AG20443 (cell line): ENCODE data around the gene MEGF11.

Source experiments
- DNase-seq: peaks from one replicate; pipeline ENCODE4 v3.0.0; 2012; ENCODE audit warnings: low spot score, mixed read lengths

MEGF11 gene

DNA sequence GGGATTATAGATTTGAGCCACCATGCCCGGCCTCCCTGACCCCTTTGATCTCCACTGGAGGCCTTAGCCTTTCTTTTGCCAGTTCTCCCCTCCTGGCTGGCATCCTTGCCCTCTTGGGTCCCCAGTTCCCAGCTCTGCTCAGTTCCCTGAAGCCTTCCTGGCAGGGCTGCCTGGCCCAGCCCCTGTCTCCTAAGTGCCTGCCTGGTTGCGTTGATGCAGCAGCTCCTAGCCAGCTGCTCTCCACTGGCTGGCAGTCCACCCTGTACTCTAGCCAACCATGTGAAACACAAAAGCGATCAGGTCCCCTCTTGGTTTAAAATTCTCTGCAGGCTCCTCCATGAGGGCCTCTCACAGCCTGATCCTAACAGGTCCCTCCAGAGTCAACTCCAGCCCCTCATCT is 199.6 kb downstream of the MEGF11 start:
- no peak for DNase-seq

DNA sequence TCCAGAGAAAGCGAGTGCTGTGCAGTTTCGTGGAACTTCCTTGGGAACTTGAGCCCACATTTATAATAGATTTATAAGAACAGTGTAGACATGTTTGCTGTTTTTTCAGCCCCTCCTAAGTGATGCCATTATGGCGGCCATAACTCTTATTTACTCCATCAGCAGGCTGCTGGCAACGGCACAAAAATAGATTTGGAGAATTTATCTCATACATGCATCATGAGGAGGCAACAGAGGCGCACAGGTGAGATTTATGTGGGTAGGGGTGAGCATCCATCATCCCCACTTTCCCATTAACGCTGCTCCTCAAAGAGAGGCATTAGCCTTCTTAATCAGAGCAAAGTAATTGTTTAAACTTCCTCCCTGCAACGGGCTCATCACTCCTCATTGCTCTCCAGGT is 201.7 kb downstream of the MEGF11 start:
- DNase-seq, result no peak

DNA sequence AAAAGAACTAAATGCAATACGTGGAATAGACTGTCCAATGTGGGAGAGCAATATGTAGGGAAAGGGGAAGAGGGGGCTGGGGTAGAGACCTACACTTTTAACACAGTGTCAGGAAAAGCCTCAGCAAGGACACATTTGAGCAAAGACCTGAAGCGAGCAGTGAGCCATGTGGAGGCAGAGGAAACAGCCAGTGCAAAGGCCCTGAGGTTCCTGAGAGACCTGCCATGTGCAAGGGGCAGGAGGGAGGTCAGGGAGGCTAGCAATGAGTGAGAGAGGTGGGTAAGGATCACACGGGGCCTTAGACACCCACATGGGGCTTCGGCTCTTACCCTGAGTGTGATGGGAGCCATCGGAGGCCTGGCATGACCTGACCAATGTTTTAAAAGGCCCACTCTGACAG is 203.3 kb downstream of the MEGF11 start:
- DNase-seq, result no peak

DNA sequence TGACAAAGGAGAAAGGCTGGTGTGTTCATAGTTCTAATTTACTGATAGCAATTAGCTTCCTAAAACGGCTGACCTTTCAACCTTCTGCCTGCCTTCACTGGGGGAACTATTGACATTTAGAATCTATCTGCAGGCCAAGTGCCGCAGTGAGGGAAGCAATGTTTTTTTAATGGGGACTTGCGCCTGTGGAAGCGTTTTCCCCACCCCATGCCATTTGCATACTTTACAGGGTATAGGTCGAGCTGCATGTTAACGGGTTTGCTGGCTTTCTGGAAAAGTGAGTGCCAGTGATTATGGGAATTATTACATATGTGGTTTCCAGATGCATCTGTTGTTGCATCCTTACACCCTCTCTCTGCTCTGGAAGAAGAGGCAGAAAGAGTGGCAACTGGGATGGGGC is 204.2 kb downstream of the MEGF11 start:
- DNase-seq, result no peak

DNA sequence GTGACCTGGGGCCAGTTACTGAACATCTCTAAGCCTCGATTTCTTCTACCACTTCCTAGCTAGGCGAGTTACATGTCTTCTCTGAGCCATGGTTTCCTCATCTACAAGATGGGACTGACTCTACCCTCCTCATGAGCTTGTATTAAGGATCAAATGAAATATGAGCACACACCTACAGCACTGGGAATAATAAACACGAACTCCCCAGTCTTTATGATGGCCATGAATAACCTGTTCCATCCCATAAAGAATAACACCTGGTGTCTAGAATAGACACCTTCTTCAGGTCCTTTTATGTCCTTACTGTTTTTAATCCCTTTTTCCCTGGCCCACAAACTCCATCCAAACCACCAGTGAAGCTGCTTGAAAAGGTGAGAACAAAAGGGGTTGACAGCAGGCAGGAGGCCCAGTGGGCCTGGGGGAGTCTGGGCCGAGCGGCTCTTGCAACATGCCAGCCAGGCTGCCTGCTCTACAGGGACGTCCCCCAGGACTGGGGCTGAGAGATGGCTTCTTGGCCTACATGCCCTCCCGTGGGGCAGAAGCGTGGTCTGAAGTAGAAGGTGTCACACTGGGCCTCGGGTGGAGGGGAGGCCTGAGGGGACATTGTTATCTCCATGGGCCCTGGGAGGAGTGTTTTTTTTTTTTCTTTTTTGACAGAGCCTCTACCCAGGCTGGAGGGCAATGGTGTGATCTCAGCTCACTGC is 206.1 kb downstream of the MEGF11 start:
- no peak for DNase-seq

DNA sequence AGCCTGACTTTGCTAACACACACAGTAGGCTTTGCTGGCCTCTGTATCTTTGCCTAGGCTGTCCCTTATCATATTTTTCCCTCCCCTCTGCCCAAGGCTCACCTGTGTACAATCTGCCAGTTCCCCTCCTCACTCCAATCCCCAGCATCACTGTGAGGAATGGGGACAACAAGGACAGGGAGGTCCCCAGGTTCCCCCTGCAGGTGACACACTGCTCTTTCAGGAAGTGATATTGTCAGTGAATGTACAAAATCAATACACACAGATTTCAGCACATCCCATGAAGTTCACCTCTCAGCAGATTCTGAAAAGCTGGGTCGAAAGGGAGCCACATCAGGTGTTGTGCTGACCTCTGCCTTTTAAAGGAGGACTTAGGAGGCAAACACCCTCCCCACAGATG is 206.8 kb downstream of the MEGF11 start:
- no peak for DNase-seq

DNA sequence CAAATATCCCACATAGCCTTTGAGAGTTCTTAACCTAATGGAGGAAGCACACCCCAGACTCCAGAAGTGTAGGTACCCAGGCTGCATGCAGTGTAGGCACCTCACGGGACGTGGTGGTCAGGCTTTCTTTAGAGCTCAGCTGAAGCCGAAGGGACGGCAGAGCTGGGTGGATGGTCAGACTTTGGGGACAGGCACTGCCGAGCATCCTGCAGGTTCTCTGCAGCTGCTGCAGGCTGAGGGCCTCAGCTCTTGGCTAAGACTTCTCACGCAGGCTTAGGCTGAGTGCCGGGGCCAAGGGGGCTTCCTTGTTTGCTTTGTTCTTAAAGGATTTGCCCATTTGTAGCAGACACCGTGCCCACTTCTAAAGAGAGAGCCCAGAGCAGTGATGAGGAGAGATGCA is 207.2 kb downstream of the MEGF11 start:
- DNase-seq, result no peak

DNA sequence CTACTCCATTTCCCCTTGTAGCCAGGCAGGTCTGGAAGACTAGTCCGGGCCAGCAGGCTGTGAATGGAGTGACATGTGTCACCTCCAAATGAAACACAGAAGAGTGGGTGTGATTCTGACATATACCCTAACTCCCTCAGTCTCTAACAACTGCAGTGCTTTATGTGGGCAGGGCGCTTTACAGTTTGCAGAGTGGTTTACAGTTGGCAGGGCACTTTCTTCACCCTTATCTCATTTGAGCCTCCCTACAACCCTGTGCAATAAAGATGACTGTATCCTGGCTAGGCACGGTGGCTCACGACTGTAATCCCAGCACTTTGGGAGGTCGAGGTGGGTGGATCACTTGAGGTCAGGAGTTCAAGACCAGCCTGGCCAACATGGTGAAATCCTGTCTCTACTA is 208.0 kb downstream of the MEGF11 start:
- DNase-seq, result no peak

DNA sequence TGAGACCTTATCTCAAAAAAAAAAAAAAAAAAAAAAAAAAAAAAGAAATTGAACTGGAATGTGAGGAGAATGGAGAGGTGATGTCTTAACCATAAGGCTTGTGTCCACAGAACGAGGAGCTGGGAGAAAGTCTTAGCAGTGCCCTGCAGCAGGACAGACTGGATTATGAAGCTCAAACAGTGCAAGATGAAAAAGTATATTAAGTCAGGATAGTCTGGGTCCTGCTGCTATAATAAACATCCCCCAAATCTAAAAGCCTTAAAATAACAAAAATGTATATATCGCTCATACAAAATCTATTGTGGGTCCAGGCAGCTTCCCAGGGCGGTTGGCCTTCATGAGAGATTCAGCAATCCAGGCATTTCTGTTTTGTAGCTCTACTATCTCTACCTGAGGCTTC is 208.7 kb downstream of the MEGF11 start:
- DNase-seq, result no peak

DNA sequence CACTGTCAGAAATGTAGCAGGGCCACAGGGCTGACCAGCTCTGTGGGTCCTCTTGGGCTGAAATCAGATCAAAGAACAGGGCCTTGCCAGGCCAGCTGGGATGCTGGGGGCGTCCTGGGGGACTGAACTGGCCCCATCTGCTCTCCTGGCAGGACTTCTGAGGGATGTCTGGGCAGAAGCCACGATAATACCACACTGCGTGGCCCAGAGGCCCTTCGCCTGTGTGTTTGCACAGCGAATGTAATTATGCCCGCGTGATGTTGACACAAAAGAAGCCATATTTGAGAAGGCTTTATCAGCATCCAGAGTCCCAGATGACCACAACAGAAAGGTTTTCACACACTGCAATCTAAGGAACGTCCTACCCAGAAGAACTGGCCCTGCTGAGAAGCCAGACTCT is 210.3 kb downstream of the MEGF11 start:
- DNase-seq, result no peak

DNA sequence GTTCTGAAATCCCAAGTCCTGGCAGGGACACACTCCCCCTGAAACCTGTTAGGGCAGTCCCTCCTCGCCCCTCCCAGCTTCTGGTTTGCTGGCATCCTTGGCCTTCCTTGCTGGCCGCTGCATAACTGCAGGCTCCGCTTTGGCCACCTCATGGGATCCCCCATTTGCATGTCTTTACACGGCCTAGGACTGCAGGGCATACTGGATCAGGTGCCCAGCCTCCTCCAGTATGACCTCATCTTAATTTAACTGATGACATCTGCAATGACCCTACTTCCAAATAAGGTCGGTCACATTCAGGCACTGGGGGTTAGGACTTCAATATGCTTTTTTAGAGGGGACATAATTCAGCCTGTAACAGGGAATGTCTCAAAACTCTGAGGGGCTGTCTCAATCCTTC is 210.9 kb downstream of the MEGF11 start:
- DNase-seq, result no peak

DNA sequence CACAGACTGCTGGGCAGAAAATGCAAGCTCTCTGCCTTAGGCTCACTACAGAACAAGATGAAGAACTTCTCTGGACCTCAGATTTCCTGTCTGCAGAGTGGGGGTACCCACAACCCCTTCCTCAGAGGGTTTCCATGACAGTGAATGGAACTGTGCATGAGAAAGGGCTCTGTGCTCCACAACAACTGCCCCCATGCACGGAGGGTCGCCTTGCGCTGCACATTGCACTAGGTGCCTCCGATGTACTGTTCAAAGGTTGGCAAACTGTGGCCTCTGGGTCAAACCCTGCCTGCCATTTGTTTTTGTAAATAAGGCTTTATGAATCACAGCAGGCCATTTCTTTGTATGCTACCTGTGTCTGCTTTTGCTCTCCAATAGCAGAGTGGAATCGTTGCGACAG is 212.3 kb downstream of the MEGF11 start:
- DNase-seq, result no peak

DNA sequence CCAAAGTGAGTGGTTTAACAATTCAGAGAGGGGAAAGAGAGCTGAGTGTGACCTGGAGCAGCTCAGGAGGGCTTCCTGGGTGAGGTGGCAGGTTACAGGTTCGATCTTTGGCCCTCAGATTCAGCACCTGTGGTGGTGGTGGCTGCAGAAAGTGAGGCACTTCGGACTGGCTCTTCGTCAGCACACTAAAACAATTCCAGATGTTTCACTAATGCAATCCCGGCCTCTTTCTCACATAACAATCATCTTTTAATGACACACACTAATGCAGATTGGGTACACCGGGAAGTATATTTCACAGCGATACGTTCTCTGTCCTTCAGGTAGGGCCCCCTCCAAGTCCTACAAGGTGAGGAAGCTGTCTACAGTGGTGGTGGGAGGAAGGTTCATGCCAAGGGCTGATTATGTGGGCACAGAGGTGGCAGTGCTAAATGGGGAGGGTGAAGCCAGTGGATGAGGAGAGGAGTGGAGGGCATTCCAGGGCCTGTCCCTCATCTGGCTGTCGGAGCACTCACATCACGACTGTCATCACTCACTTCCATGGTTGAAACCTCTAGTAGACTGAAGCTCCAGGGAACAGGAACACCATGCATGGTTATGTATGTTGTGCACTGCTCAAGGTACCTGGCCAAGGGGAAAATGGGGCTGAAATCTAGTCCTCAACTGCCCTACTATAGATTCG is 213.2 kb downstream of the MEGF11 start:
- peak; percentile 57 for DNase-seq

DNA sequence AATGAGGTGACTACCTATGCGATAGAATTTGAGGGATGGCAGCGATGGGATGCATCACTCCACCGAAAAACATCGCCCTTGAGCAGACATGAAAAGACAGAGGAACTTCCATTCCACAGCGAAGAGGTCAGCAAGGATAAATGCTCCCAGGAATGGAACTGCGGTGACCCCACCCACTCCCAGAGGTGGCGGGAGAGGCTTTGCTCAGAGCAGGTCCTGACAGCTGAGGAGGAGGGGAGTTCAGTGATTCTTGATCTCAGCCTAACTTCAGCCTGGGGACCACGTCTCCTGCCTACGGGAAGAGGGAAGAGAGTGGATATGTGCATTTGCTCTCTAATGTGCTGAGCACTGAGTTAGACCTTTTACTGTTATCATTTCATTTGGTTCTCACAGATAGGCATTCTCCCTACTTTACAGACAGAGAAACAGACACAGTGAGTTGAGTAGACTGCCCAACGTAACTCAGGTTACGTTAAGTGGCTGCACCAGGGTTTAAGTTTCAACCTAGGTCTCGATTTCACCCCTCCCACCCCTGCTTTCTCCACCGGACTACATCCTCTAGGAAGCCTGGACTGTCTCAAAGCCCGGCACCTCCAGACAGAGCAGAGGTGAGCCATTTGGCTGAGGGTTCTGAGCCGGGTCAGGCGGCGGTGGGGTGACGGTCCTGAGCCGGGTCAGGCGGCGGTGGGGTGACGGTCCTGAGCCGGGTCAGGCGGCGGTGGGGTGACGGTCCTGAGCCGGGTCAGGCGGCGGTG is 214.3 kb downstream of the MEGF11 start:
- DNase-seq, result peak; percentile 62

DNA sequence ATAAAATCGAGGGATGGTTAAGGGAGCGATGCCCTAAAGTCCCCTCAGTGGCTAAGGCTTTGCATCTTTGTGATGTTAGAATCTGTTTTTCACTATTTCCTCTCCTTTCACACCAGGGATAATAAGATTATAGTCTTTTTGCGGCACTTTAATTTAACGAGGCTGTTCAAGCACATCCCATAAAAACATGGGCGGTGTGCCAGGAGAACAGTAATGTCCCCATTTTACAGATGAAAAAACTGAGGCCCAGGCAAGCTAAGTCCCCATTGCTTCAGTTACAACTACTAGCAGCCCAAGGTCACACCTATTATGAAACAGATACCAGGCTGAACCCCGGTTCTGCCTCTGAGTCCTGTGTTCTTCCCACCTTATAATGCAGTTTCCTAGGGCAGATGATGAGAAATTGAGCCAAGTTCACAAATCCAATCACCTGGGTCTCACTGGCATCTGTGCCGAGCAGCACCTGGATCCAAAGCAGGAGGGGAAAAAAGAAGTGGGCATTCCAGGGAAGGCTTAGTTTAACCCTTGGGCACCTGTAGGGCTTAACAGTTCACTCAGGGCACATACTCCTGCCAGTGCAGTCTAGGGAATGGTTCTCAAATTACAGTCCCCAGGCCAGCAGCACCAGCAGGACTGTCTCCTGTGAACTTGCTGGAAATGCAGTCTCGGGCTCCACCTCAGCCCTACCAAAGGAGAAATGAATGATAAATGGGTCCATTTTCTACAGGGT is 215.0 kb downstream of the MEGF11 start:
- DNase-seq, result no peak

DNA sequence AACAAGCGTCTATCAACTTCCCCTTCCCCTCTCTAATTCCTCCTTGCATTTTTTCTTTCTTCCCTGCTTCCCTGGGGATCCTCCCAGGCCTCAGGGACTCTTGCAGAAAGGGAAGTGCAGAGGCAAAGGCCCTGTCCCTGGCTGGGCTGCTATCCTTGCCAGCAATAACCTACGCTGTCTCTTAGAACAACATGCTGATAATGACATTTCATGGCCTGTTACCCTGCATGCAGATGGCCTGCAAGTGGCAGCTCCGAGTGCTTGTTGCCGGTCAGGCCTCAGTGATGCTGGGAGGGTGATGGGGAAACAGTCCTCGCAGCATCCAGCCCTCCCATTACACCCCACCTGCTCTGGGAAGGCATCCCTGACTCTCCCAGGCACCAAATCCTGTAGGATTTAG is 216.7 kb downstream of the MEGF11 start:
- no peak for DNase-seq

DNA sequence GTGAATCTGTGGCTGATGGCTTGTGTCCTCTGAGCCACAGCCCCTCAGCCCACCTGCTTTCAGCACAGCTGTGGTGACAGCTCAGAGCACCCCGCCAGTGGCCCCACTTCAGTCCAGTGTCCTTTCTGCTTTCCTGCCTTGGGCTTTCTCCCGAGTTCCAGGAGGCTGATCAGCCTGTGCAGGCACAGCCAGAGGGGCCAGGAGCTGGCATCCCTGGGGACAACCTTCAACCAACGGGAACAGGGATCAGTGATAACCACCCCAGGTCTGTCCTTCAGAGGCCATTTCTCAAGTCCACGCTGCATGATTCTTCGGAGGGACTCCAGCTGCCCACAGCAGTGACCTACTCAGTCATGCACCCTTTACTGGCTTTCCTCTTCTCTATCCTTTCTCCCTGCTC is 217.6 kb downstream of the MEGF11 start:
- DNase-seq, result no peak

DNA sequence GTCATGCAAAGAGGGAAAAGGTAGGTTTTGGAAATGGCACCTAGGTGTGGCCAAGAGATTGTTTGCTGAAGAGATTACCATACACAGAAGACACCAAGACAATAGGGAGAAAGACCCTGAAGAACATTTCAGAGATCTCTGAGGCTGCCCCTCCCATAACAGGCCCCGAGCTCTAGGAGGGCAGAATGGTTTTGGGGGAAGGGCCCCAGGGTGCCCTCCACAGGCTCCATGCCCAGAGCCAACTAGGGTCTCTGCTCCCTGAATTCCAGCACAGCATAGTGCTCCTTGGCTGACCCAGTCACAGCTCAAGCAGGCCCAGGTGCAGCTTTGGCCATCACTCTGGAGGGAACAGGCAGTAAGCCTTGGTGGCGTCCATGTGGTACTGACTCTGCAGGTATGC is 220.4 kb downstream of the MEGF11 start:
- DNase-seq, result no peak

DNA sequence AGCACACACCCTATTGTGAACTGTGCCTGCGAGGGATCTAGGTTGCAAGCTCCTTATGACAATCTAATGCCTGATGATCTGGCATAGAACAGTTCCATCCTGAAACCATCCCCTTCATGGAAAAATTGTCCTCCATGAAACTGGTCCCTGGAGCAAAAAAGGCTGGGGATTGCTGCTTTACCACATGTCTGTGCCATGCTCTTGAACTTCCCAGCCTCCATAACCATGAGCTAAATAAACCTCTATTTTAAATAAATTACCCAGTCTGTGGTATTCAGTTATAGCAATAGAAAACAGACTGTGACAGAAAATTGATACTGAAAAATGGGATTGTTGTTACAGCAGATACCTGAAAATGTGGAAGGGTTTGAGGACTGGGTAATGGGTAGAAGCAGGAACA is 221.5 kb downstream of the MEGF11 start:
- no peak for DNase-seq

DNA sequence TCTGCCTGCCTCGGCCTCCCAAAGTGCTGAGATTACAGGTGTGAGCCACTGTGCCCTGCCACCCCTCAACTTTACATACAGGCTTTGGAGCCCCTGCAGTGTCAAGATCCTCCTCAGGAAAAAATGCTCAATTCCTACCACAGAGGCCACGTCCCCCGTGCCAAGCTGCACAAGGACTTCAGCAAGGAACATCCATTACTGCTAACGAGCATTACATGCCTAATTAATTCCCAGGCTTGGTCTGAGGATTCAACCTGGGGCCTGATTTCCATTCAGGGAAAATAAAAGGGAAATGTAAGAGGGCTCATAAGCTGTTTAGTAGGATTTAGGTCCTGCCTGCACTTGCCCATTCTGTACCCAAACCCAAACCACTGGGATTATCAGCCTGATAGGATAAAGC is 222.9 kb downstream of the MEGF11 start:
- DNase-seq, result no peak

DNA sequence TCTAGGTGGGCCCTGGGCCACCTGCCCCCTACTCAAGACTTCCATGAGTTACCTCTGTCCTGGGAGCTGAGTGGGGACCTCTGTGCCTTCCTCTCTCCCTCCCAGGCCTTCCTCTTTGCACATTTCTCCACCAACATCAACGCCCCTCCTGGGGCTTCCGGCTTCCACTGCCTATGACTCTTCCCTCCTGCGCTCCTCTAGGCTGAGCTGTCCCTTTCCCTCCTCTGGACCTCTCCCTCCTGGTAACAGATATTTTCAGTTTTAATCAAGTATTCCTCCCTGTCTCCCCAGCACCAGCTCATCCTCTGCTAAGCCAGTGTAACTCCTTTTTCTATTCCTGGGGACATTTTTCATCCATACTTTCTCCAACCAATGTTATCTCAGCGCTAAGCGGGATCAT is 223.9 kb downstream of the MEGF11 start:
- no peak for DNase-seq

DNA sequence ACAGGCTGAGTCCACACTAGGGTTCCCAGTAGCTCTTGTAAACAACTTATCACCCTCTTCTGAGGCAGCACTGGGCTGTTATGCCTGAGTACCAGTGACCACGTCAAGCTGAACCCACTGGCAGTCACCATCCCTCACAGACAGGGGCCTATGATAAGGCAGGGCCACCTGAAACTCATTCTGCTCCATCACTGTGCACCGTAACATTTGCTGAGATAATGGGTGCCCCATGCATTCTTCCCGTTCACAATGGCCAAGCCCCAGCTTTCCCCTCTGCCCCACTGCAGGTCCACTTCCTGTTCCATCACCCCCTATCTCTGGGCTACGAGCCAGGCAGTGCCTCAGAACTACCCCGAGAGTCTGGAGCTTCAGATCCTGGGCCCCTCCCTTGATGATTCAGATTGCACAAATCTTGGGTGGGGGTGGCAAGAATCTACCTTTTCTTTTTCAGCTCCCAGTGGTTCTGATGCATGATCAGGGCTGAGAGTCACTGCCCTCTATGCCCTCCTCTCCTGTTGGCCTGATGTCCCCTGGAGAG is 226.2 kb downstream of the MEGF11 start:
- DNase-seq, result no peak
